ENCODE data around the gene RAPH1. TPM values are rescaled to one million over a fixed set of nuclear protein-coding genes. Genes with fewer than 3 reads are reported as not detected.

Gene RAPH1
- total RNA-seq, 1 donor from 2014 or later, result 38.6 TPM

DNA sequence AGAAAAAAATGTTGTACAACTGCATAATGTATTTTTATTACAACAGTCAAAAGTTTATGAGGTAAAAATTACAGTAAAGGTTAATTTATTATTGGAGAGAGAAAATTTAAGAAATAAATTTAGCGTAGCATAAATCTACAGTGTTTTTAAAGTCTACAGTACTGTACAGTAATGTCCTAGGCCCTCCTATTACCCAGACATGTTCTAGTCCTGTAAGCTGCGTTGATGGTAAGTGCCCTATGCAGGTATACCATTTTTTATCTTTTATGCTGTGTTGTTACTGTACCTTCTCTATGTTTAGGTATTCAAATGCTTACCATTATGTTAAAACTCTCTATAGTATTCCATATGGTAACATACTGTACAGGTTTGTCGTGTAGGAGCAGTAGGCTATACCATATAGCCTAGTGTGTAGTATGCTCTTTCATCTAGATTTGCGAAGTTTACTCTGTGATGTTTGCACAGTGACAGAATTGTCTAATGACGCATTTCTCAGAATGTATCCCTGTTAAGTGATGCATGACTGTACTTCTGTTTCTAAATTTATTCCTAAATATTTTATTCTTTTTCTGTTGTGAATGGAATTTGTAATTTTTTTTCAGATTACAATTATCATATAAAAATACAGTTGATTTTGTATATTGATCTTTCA lies 182.4 kb downstream of the RAPH1 start:
- no peak for DNase-seq (ENCODE audit: extremely low spot score, unreplicated experiment)
- Mint-ChIP-seq H3K36me3 (ENCODE audit: unreplicated experiment) (peaks cover 5% of the 10 kb centered on the region), H3K27me3 (ENCODE audit: unreplicated experiment) (no peaks in the 10 kb centered on the region), H3K4me3 (ENCODE audit: unreplicated experiment) (no peak overlapping the region), H3K27ac (ENCODE audit: unreplicated experiment) (no peak overlapping the region), H3K4me1 (ENCODE audit: unreplicated experiment) (peaks cover 2% of the 10 kb centered on the region), H3K9me3 (ENCODE audit: unreplicated experiment) (no peaks in the 10 kb centered on the region)
- TF ChIP-seq, protein P1, sequence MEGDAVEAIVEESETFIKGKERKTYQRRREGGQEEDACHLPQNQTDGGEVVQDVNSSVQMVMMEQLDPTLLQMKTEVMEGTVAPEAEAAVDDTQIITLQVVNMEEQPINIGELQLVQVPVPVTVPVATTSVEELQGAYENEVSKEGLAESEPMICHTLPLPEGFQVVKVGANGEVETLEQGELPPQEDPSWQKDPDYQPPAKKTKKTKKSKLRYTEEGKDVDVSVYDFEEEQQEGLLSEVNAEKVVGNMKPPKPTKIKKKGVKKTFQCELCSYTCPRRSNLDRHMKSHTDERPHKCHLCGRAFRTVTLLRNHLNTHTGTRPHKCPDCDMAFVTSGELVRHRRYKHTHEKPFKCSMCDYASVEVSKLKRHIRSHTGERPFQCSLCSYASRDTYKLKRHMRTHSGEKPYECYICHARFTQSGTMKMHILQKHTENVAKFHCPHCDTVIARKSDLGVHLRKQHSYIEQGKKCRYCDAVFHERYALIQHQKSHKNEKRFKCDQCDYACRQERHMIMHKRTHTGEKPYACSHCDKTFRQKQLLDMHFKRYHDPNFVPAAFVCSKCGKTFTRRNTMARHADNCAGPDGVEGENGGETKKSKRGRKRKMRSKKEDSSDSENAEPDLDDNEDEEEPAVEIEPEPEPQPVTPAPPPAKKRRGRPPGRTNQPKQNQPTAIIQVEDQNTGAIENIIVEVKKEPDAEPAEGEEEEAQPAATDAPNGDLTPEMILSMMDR (IDR thresholded peaks at IDR 0.05), result no peak

GRCh38 chr2:203347375-203347774 lies 187.7 kb downstream of the RAPH1 start:
- DNase-seq (ENCODE audit: extremely low spot score, unreplicated experiment), result no peak
- H3K27ac Mint-ChIP-seq (ENCODE audit: unreplicated experiment), result no peak overlapping the region
- H3K4me3 Mint-ChIP-seq (ENCODE audit: unreplicated experiment), result no peak overlapping the region
- peaks cover 8% of the 10 kb centered on the region for H3K36me3 Mint-ChIP-seq (ENCODE audit: unreplicated experiment)
- no peaks in the 10 kb centered on the region for H3K27me3 Mint-ChIP-seq (ENCODE audit: unreplicated experiment)
- peaks cover 1% of the 10 kb centered on the region for H3K4me1 Mint-ChIP-seq (ENCODE audit: unreplicated experiment)
- TF ChIP-seq, protein P1 (IDR thresholded peaks at IDR 0.05), result no peak
- H3K9me3 Mint-ChIP-seq (ENCODE audit: unreplicated experiment), result no peaks in the 10 kb centered on the region

- Mint-ChIP-seq H3K9me3 (ENCODE audit: unreplicated experiment) (no peaks in the 10 kb centered on the region), H3K27me3 (ENCODE audit: unreplicated experiment) (no peaks in the 10 kb centered on the region), H3K36me3 (ENCODE audit: unreplicated experiment) (peaks cover 11% of the 10 kb centered on the region), H3K4me1 (ENCODE audit: unreplicated experiment) (peaks cover 8% of the 10 kb centered on the region), H3K4me3 (ENCODE audit: unreplicated experiment) (no peak overlapping the region), H3K27ac (ENCODE audit: unreplicated experiment) (no peak overlapping the region)
- no peak for DNase-seq (ENCODE audit: extremely low spot score, unreplicated experiment)
- TF ChIP-seq, protein P1 (IDR thresholded peaks at IDR 0.05), result no peak
These were observed 188.5 kb downstream of the RAPH1 start for GRCh38 chr2:203346612-203347011.

GRCh38 chr2:203344667-203345066 lies 190.4 kb downstream of the RAPH1 start:
- Mint-ChIP-seq H3K27ac (ENCODE audit: unreplicated experiment) (no peak overlapping the region), H3K4me1 (ENCODE audit: unreplicated experiment) (peaks cover 25% of the 10 kb centered on the region), H3K9me3 (ENCODE audit: unreplicated experiment) (no peaks in the 10 kb centered on the region), H3K36me3 (ENCODE audit: unreplicated experiment) (peaks cover 11% of the 10 kb centered on the region), H3K4me3 (ENCODE audit: unreplicated experiment) (no peak overlapping the region), H3K27me3 (ENCODE audit: unreplicated experiment) (no peaks in the 10 kb centered on the region)
- DNase-seq (ENCODE audit: extremely low spot score, unreplicated experiment), result no peak
- TF ChIP-seq, protein P1 (IDR thresholded peaks at IDR 0.05), result no peak

Other genes with a start within 250 kb of the RAPH1 start
- gene ABI2, start 206.9 kb downstream of the RAPH1 start, total RNA-seq, result 84.3 and 85.4 TPM in 2 replicates
- gene CD28, start 171.3 kb upstream of the RAPH1 start, total RNA-seq, result not detected in 2 replicates

All from osteocyte (in vitro differentiated cells).